GM18505 (cell line): ENCODE measurements around the gene PRSS50.

ENCODE experiments used
- ATAC-seq: cut with Tn5 transposase; IDR thresholded peaks from one replicate; pipeline ENCODE4 v1.9.1; 2021; ENCODE audit not compliant: unreplicated experiment
- POLR2A ChIP-seq: IDR thresholded peaks from 4 replicates; pipeline ENCODE4 v1.6.1; 2011; ENCODE audit warnings: borderline replicate concordance; ENCODE audit not compliant: insufficient read depth, insufficient read length; ENCODE audit errors: extremely low read depth

PRSS50 gene

DNA sequence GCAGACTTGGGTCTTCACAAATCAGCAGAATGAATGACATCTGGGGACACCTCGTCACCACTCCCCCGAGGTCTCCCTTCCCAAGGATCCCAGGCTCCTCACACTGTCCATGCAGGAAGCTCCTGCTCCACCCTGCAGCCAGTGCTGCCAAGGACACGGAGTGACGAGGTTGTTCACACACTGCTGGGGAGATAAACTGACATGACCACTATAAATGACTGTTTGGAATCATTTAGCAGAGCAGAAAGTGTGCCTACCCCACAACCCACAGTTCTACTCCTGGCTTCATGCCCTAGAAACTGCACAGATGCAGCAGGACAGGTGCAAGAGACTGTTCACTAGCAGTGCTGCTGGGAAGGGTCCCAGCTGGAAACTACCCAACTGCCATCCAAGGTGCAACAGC is 19.7 kb upstream of the PRSS50 start:
- TF ChIP-seq POLR2A = no peak
- no peak for ATAC-seq

DNA sequence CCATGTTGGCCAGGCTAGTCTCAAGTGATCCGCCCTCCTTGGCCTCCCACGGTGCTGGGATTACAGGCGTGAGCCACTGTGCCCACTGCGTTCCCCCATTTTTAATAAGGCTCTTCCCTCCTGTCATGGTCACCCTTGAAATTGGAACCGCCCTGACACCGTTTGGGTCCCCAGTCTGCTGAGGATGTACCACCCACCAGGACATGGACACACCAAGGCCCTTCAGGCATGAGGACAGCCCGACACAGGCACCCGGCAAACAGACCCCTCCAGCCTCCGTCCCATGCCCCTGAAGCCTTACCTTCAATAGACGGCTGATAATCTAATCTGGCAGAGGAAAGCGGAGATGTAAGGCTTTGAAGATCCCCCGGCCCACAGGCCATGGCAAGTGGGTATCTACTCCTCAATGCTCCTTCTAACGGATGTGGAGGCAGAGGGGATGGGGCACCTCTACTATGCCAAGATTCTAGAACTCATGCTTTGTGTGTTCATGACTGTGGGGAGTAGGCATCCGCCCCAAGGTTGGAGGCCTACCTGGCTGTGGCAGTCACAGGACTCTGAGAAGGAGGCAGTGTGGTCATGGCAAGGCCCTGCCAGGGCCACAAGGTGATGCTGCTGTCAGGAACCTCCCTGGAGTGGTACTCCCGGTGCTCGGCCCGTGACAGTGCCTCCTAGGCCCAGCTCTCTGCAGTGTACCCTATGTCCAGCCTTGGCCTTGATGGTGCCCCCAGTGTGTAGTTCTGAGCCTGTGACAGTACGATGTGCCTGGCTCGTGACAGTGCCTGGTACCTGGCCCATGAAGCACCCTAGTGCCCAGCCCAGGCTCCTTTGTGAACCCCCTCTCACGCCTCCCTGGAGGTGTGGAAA is 18.6 kb upstream of the PRSS50 start:
- no peak for ATAC-seq
- TF ChIP-seq POLR2A = no peak

DNA sequence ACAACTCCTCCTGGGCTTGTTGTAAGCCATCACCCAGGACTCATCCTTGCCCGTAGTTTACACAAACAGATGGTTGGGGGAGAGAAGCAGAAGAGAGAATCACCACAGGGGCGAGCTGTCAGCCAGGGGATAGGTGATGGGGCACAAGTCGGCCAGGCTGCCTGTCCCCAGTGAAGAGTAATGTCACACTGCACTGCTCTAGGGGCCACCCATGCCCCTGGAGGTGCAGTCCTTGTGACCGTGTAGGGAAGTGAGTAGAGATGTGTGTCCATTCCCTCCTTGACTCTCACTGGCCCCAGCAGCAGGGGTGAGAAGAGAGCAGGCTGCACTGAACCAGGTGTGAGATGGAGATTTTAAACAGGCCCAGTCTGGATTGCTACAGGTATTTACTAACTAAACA is 17.1 kb upstream of the PRSS50 start:
- no peak for TF ChIP-seq POLR2A
- ATAC-seq = no peak

DNA sequence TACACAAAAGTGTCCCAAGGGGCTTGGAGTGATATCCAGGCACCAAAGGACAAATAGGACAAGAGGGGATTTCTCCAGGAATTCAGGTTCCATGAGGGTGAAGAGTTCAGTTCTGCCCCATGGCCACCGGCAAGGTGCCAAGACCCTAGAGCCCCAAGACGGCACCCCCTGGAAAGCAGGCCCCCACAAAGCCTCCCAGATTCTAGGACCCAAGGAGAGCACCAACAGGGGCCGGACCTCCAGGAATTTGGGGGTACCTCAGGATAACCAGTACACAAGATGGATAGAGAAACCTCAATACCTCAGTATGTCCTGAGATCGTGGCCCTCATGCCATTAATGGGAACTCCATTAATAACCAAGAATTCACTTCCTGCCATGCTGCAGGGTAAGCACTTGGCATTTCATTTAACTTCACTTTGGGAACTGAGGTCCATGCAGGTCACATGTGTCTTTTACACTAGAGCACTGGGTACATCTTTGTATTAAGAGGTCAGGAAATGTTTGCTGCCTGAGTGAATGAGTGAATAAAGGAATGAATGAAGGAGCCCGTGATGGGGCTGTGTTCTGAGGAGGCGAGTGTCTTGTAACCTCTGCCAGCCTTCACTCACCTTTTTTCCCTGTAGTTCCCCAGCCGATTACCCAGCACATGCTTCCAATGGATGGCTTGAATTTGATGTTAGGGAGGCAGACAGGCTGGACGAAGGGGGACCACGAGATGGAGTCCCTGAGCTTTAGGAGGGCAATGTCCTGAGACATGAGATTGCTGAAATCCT is 15.5 kb upstream of the PRSS50 start:
- ATAC-seq = no peak
- no peak for TF ChIP-seq POLR2A

DNA sequence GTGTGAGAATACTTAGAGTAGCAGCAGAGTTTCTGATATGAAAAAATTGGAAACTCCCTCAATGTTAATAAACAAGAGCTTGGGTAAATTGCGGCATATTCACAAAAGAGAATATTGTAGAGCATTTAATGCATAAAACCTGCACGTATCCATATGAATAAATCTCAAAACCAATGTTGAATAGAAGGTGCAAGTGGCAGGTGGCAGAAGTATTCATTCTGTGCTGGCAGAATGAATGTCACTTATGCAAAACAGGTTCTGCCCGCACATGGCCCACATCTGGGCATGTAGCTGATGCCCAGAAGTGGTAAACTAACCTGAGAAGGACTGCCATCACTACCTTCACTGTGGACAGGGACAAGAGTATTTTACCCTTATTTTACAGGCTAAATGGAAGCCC is 14.1 kb upstream of the PRSS50 start:
- TF ChIP-seq POLR2A = no peak
- ATAC-seq = no peak

DNA sequence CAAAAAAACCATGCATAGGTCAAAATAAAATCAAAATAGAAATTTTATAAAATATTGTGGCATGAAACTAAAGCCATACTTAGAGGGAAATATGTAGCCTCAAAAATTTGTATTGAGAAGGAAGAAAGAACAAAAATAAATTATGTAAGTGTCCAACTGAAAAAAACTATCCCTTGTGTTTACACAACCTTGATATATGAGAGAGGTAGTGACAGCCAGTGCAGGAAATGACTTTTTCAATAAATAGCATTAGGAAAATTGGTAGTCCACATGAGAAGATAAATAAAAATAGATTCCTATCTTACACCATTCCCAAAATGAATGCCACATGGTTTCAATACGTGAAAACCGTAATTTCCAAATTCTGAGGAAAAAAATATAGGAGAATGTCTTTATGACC is 13.2 kb upstream of the PRSS50 start:
- TF ChIP-seq POLR2A = no peak
- no peak for ATAC-seq

DNA sequence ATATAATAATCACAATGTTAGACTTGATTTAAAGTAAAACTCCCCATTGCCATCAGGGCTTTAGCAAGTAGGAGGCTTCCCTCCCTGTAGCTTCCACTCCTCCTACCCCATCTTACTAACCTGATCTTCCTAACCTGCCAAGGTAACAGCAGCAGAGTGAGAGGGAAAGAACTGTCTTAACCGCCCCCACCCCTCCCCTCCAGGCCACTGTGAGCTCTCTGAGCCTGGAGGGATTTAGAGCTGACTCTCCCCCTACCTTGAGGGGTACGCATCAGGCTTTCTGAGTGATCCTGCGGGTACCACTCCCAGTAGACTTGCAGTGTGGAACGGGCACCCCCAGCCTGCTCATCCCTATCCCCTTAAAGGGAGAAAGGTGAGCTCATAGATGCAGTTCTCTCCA is 11.4 kb upstream of the PRSS50 start:
- ATAC-seq = no peak
- TF ChIP-seq POLR2A = no peak

DNA sequence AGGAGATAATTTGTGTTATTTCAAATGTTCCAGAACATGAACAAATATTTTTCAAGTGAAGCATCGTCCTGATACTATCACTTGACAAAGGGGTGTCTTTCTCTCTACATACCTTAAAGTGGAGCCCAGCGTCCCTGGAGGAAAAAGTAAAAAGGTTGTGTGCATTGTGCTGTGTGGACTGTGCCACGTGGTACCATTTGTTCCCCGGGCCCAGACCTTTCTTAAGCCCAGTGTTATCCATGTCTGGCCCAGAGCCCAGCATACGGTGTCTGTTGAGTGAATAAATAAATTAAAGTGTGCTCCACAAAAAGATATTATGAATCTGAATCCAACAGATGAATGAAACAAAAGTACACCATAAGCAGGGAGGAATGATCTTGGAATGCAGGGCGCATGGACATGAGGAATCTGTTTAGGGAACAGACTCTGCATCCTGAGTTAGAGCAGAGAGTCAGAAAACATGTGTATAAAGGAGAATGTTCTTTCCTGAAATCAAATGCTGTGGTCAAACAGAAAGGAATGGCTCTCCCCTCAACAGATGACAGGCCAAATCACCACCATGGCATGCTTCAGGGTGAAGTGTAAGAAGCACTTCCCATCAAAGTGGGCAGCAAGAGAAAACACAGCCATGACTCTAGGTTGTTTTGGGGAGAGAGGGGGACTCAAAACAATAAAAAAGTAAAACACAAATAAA is 8.1 kb upstream of the PRSS50 start:
- ATAC-seq = no peak
- no peak for TF ChIP-seq POLR2A

- ATAC-seq = no peak
- TF ChIP-seq POLR2A = no peak
Observed at GRCh38 chr3:46724424-46724823, 6.8 kb upstream of the PRSS50 start.

- ATAC-seq = no peak
Observed at GRCh38 chr3:46722443-46722842, 4.8 kb upstream of the PRSS50 start.

GRCh38 chr3:46721009-46721408 is 3.3 kb upstream of the PRSS50 start:
- no peak for TF ChIP-seq POLR2A
- ATAC-seq = no peak

More at GRCh38 chr3:46722443-46722842, 4.8 kb upstream of the PRSS50 start:
- TF ChIP-seq POLR2A = no peak

GRCh38 chr3:46719735-46720271 is 2.1 kb upstream of the PRSS50 start:
- no peak for TF ChIP-seq POLR2A
- ATAC-seq = no peak

DNA sequence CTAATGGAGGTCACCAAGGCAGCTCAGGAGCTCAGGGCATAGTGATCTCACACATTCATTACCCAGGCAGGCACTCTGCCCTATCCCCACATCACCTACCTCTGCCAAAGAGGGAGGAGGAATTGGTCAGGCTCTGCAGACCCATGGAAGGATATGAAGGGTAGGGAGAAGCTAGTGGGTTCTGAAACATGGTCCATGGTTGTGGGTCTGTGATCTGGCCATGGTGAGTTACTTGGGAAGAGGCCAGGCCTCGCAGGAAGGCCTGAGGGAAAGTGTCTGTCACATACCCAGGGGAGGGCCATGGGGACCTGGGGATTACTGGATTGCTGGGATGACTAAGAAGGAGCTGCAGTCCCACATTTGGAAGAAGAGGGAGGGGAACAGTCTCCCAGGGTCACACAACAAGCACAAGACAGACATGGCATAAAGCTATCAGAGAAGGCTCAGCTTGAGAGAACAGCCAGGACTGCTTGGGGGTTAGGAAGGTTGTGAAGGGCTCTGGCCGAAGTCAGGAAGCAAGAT is 1.4 kb upstream of the PRSS50 start:
- ATAC-seq = no peak

More for the DNA sequence above, 1.4 kb upstream of the PRSS50 start:
- no peak for TF ChIP-seq POLR2A
